ENCODE measurements around the gene AHRR. TPM values are rescaled to one million over a fixed set of nuclear protein-coding genes. Genes with fewer than 3 reads are reported as not detected.
A peak's percentile ranks its signal among the peaks of the same experiment; 100 is the strongest.
"Not testable (repeated sequence)": the region's sequence is repeated elsewhere in the genome, so short reads cannot be mapped to it uniquely, and the experiment has no call there.

Gene AHRR
- total RNA-seq, 6 experiments from 2014 or later = 0.06 to 0.81 (median 0.43) TPM

GRCh38 chr5:396531-396961 lies 75.0 kb downstream of the AHRR start:
- intact Hi-C loops (cut with DNase I) = no loop called here
- DNase-seq = no peak
- no peaks in the 10 kb centered on the region for H3K9me3 ChIP-seq
- H3K27me3 ChIP-seq = no peaks in the 10 kb centered on the region
- H3K27ac ChIP-seq = no peak overlapping the region
- no peak for TF ChIP-seq POLR2A (IDR thresholded peaks at IDR 0.05)
- no peak for TF ChIP-seq CTCF (IDR thresholded peaks at IDR 0.05)
- no peaks in the 10 kb centered on the region for H3K36me3 ChIP-seq
- ATAC-seq = no peak
- no peaks in the 10 kb centered on the region for H3K4me1 ChIP-seq
- 95% methylated on average over 5 of the region's 13 CpGs for WGBS (ENCODE audit: insufficient coverage, low coverage, low lambda C conversion rate, missing lambda C conversion rate)
- H3K4me3 ChIP-seq = no peak overlapping the region

GRCh38 chr5:398141-398474 lies 76.6 kb downstream of the AHRR start:
- ATAC-seq; DNase-seq; H3K27me3 ChIP-seq; H3K4me3 ChIP-seq; H3K4me1 ChIP-seq; H3K27ac ChIP-seq; H3K36me3 ChIP-seq; H3K9me3 ChIP-seq; intact Hi-C loops (cut with DNase I): not testable (repeated sequence)
- 92% methylated on average over 7 of the region's 15 CpGs for WGBS (ENCODE audit: insufficient coverage, low coverage, low lambda C conversion rate, missing lambda C conversion rate)

GRCh38 chr5:398475-399295 lies 77.2 kb downstream of the AHRR start:
- Histone ChIP-seq H3K27me3 (no peaks in the 10 kb centered on the region), H3K36me3 (no peaks in the 10 kb centered on the region), H3K4me3 (no peak overlapping the region), H3K4me1 (no peaks in the 10 kb centered on the region), H3K27ac (no peak overlapping the region), H3K9me3 (no peaks in the 10 kb centered on the region)
- DNase-seq (peak in 1 of 3 donors; percentile 37), ATAC-seq (no peak)
- intact Hi-C loops (cut with DNase I) = no loop called here
- 81% methylated on average over 13 of the region's 35 CpGs for WGBS (ENCODE audit: insufficient coverage, low coverage, low lambda C conversion rate, missing lambda C conversion rate)
- TF ChIP-seq POLR2A (IDR thresholded peaks at IDR 0.05) = no peak
- TF ChIP-seq CTCF (IDR thresholded peaks at IDR 0.05) = no peak

GRCh38 chr5:399296-400281 lies 78.1 kb downstream of the AHRR start:
- TF ChIP-seq POLR2A (IDR thresholded peaks at IDR 0.05) (no peak), CTCF (IDR thresholded peaks at IDR 0.05) (no peak)
- Histone ChIP-seq H3K9me3 (no peaks in the 10 kb centered on the region), H3K4me3 (no peak overlapping the region), H3K4me1 (no peaks in the 10 kb centered on the region), H3K27ac (no peak overlapping the region), H3K36me3 (no peaks in the 10 kb centered on the region), H3K27me3 (no peaks in the 10 kb centered on the region)
- intact Hi-C loops (cut with DNase I) = no loop called here
- ATAC-seq (peak; percentile 55 to 82 (median 71)), DNase-seq (peak in 2 of 3 donors; percentile 49 to 64)
- 36% methylated on average over 27 of the region's 45 CpGs for WGBS (ENCODE audit: insufficient coverage, low coverage, low lambda C conversion rate, missing lambda C conversion rate)
